ENCODE measurements around the gene IRF2BP2.
"Not testable (repeated sequence)": the region's sequence is repeated elsewhere in the genome, so short reads cannot be mapped to it uniquely, and the experiment has no call there.

Gene IRF2BP2

DNA sequence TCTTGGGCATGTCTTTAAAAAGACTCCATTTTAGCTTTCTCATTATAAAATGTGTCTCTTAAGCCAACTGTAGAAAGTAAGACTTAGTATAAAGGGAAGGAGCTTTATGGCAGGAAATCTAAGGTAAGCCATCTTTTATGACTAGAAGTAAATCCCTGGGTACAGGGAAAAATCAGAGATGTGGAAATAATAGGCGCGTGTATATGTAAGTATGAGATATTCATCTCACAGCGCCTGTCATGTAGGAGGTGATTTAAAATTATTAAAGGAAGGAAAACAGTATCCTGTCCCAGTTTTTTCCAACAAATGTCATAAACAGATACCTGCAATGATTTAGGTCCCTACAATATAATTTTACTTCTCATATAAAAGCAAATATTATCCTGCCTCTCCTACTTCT, 35.0 kb upstream of the IRF2BP2 start:
- H3K4me3 ChIP-seq (replicated peaks; ENCODE audit: low read depth, low read length): no peak overlapping the region
- TF ChIP-seq, protein P1, sequence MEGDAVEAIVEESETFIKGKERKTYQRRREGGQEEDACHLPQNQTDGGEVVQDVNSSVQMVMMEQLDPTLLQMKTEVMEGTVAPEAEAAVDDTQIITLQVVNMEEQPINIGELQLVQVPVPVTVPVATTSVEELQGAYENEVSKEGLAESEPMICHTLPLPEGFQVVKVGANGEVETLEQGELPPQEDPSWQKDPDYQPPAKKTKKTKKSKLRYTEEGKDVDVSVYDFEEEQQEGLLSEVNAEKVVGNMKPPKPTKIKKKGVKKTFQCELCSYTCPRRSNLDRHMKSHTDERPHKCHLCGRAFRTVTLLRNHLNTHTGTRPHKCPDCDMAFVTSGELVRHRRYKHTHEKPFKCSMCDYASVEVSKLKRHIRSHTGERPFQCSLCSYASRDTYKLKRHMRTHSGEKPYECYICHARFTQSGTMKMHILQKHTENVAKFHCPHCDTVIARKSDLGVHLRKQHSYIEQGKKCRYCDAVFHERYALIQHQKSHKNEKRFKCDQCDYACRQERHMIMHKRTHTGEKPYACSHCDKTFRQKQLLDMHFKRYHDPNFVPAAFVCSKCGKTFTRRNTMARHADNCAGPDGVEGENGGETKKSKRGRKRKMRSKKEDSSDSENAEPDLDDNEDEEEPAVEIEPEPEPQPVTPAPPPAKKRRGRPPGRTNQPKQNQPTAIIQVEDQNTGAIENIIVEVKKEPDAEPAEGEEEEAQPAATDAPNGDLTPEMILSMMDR (IDR thresholded peaks at IDR 0.05; ENCODE audit: low read depth, low read length, missing control alignments): no peak
- DNase-seq (ENCODE audit: extremely low read depth, low read depth): no peak

DNA sequence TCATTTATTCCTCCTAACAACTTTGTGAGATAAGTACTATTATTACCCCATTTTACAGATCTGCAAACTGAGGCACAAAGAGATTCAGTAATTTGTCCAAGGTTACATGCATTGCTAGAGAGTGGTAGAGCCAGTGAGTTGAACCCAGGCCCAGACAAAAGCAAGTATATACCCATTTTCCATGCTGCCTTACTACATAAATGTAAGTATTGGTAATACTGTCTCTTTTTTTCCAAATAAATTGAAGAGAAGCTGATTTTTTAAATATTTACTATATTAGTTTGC, 33.8 kb upstream of the IRF2BP2 start:
- TF ChIP-seq, protein P1 (IDR thresholded peaks at IDR 0.05; ENCODE audit: low read depth, low read length, missing control alignments): no peak
- no peak overlapping the region for H3K4me3 ChIP-seq (replicated peaks; ENCODE audit: low read depth, low read length)
- DNase-seq (ENCODE audit: extremely low read depth, low read depth): no peak

DNA sequence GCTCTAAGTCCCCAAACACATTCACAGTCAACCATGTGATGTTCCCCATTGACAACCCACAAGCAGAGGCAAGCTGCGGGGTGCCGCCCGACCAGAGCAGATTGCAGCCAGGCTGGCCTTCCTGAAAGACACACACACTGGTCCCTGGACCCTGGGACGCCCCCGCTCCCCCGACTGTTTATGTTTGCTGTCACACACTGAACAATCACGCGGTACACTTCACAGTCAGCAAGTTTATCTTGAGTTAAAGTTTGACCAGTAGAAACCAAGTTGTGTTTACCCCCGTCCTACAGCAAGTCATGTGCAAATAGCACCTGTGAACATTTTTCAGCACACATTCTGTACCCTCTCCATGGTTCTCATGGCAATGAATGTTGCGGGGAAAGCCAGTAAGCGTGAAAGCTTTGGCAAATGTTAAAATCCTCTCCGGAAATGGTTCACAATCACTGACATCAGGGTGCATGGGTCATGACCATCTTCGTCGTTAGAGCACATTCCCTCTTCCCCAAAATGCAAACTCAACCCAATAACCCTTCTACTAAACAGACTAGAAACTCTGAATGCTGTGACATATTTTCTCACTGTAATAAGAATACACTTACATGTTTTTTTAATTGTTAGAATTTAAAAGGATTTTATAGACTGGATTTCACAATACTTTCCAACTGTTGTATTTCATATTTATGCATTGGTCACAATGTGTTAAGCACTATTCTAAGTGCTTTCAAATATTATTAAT, 33.3 kb upstream of the IRF2BP2 start:
- no peak overlapping the region for H3K4me3 ChIP-seq (replicated peaks; ENCODE audit: low read depth, low read length)
- DNase-seq (ENCODE audit: extremely low read depth, low read depth): no peak
- TF ChIP-seq, protein P1 (IDR thresholded peaks at IDR 0.05; ENCODE audit: low read depth, low read length, missing control alignments): no peak

DNA sequence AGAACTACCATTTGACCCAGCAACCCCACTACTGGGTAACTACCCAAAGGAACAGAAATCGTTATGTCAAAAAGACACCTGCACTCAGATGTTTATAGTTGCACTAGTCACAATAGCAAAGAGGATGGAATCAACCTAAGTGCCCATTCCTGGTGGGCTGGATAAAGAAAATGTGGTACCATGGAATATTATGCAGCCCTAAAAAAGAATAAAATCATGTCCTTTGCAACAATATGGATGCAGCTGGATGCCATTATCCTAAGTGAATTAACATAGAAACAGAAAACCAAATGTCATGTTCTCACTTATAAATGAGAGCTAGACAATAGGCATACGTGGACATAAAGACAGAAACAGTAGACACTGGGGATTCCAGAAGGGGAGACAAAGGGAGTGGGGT, 32.5 kb upstream of the IRF2BP2 start:
- no peak for DNase-seq (ENCODE audit: extremely low read depth, low read depth)
- H3K4me3 ChIP-seq (replicated peaks; ENCODE audit: low read depth, low read length): no peak overlapping the region
- TF ChIP-seq, protein P1 (IDR thresholded peaks at IDR 0.05; ENCODE audit: low read depth, low read length, missing control alignments): no peak

DNA sequence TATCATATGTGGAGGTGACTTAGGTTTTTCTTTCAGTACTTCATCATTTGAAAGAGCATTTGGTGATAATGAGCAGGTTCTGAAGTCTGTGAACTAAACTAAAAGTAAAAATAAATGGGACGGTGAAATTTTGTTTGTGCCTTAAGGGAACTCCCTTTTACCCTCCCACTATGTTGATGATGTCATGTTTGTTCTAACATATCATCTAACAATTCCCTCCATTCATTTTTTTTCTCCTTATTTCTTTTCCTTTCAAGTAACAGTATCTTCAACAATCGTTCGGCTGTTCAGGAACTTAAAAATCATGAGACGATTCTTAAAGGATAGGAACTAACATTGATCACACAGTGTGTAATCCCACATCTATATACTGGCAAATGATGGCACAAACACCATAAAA, 30.0 kb upstream of the IRF2BP2 start:
- no peak for DNase-seq (ENCODE audit: extremely low read depth, low read depth)
- TF ChIP-seq, protein P1 (IDR thresholded peaks at IDR 0.05; ENCODE audit: low read depth, low read length, missing control alignments): no peak
- H3K4me3 ChIP-seq (replicated peaks; ENCODE audit: low read depth, low read length): no peak overlapping the region

DNA sequence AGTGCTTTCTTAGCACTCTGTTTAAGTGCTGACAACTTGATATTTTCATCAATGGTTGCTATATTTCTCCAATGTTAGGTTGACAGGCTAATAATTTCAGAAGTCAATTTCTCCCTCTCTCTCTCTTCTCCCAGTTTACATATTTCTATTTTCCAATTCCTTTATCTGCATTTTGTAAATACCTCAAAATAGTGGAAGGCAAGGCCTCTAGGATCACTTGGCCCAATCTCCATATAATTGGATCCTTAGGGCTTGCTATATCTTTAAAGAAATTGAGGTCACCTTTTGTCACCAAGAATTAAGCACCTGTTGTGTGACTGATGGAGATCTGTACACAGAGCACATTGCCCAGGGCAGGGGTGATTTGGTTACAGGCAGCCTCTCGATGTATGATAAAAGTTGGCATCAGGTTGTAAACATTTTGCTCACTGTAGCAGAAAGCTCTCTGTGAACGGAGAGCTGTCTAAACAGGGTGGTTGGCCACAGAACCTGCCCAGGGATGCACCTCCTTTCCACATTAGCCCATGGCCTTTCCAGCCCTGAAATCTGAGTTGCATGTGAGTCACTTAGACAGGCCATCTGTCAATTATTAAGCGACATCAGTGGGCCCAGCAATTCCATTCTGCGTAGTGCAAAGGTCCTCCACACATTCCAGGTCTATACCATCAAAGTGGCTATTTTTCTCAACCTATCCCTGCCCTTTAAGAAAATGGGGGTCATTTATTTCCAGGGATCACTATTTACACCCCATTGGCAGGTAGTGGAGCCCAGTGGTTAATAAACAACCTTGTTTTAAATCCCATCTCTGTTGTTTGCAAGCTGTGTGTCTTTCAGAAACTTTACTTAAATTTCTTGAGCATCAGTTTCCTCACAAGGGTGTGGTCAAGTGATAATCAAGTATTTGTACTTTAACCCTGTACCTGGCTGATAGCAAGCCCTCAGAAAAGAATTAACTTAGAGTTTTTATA, 29.1 kb upstream of the IRF2BP2 start:
- DNase-seq (ENCODE audit: extremely low read depth, low read depth): no peak
- TF ChIP-seq, protein P1 (IDR thresholded peaks at IDR 0.05; ENCODE audit: low read depth, low read length, missing control alignments): no peak

DNA sequence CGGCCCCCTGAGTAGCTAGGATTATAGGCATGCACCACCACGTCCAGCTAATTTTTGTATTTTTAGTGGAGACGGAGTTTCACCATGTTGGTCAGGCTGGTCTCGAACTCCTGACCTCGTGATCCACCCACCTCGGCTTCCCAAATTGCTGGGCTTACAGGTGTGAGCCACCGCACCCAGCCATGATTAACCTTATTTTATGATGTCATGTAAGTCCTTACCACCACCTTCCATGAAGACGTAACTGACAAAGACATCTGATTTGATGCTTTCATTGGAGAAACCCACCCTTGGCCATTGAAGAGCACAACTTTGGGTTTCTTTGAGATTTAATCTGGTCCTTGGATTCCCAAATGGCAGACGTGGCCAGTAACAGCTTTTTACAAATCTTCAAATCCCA, 24.9 kb upstream of the IRF2BP2 start:
- not testable (repeated sequence) for DNase-seq (ENCODE audit: extremely low read depth, low read depth); H3K4me3 ChIP-seq (replicated peaks; ENCODE audit: low read depth, low read length)

More for the DNA sequence above, 29.1 kb upstream of the IRF2BP2 start:
- no peak overlapping the region for H3K4me3 ChIP-seq (replicated peaks; ENCODE audit: low read depth, low read length)

Measured in HFF-Myc (cell line).